Sigmoid colon (tissue), 7 donors: ENCODE data around the gene FBXO27. TPM values are rescaled to one million over a fixed set of nuclear protein-coding genes. Genes with fewer than 3 reads are reported as not detected.

Experiments used
- DNase-seq: peaks from one replicate; pipeline ENCODE4 v3.0.0-alpha.2; 2019
- H3K27ac ChIP-seq, 4 donors: fragments of 200-600 bp; sonication (generic); one replicate each; pipeline ENCODE4 v1.5.1; 2016 to 2019; ENCODE audit warnings: mild to moderate bottlenecking in 1 of 4
- H3K27me3 ChIP-seq, 3 donors: fragments of 200-600 bp; sonication (generic); one replicate each; pipeline ENCODE4 v1.5.1; 2019; ENCODE audit warnings: mild to moderate bottlenecking in 1 of 3
- H3K36me3 ChIP-seq, 4 donors: fragments of 200-600 bp; sonication (generic); one replicate each; pipeline ENCODE4 v1.5.1; 2016 to 2019
- H3K4me1 ChIP-seq, 4 donors: fragments of 200-600 bp; sonication (generic); one replicate each; pipeline ENCODE4 v1.5.1; 2017 to 2019
- H3K4me3 ChIP-seq, 4 donors: fragments of 200-600 bp; sonication (generic); one replicate each; pipeline ENCODE4 v1.5.1; 2017 to 2019; ENCODE audit warnings: mild to moderate bottlenecking in 2 of 4, moderate library complexity in 1 of 4
- H3K9me3 ChIP-seq, 4 donors: fragments of 200-600 bp in 3 of 4; sonication (generic) in 3 of 4; one replicate each; pipeline versions ENCODE4 v1.5.1 to v1.6.1; 2013 to 2019
- CTCF ChIP-seq, 4 experiments: fragments of 450-650 bp in 3 of 4; fragments of 200-600 bp in 1 of 4; IDR thresholded peaks; one replicate each; pipeline ENCODE4 v1.5.1; 2016 to 2019; ENCODE audit warnings: antibody characterized with exemption in 4 of 4, mild to moderate bottlenecking in 3 of 4, moderate library complexity in 2 of 4
- EP300 ChIP-seq, 4 donors: sonication (generic); formaldehyde crosslinking; IDR thresholded peaks; one replicate each; pipeline ENCODE4 v1.6.1; 2017; ENCODE audit warnings: antibody characterized with exemption in 4 of 4
- POLR2A ChIP-seq, 2 donors: fragments of 450-650 bp; IDR thresholded peaks; one replicate each; pipeline ENCODE4 v1.6.1; 2016; ENCODE audit warnings: antibody characterized with exemption in 2 of 2, mild to moderate bottlenecking in 2 of 2, moderate library complexity in 2 of 2
- POLR2AphosphoS5 ChIP-seq, 4 donors: sonication (generic); formaldehyde crosslinking; IDR thresholded peaks; one replicate each; pipeline ENCODE4 v1.6.1; 2017; ENCODE audit warnings: antibody characterized with exemption in 4 of 4
- WGBS, 2 donors: extraction: QIAGEN DNeasy Blood & Tissue Kit; methylation state at CpG; one replicate each; pipeline ENCODE4 v1.1.7; 2013; 5-methylcytosine and 5-hydroxymethylcytosine counted together
- intact Hi-C: fragments of 100-400 bp; cut with DNase I; formaldehyde crosslinking; loops from one replicate; pipeline ENCODE4 v1.15.1; 2023
- polyA plus RNA-seq, 3 donors: library from polyadenylated mRNA; stranded (reverse); fragments of 200-250 nt; gene quantifications; one replicate each; pipeline ENCODE4 v1.2.3, GENCODE V29; 2013
- total RNA-seq, 4 donors: library from RNA; depleted of rRNA; stranded (reverse); fragments of >200 nt; gene quantifications; one replicate each; pipeline ENCODE4 v1.1.0, GENCODE V29; 2016
- donor health status: healthy with polysubstance abuse.
- donor health status: Bipolar disorder and iron deficiency.
- donor health status: healthy.

FBXO27 gene
- total and polyA plus RNA-seq, 7 donors: 0.23 to 17.7 (median 3.0) TPM

- intact Hi-C loops: no loop called here
- Histone ChIP-seq H3K4me3 (no peak overlapping the region), H3K4me1 (peaks cover 0 to 12% (median 11%) of the 10 kb centered on the region in 4 donors), H3K9me3 (no peaks in the 10 kb centered on the region), H3K27ac (no peak overlapping the region), H3K27me3 (no peaks in the 10 kb centered on the region), H3K36me3 (no peaks in the 10 kb centered on the region)
- TF ChIP-seq POLR2A (IDR thresholded peaks at IDR 0.05) (no peak), POLR2AphosphoS5 (IDR thresholded peaks at IDR 0.05) (no peak), CTCF (IDR thresholded peaks at IDR 0.05) (no peak), EP300 (IDR thresholded peaks at IDR 0.05) (no peak)
- no peak for DNase-seq
- WGBS, 2 donors: 94 to 96% methylated on average over 10 of the region's 10 CpGs
Observed at GRCh38 chr19:38980583-38981374, 51.6 kb downstream of the FBXO27 start.

DNA sequence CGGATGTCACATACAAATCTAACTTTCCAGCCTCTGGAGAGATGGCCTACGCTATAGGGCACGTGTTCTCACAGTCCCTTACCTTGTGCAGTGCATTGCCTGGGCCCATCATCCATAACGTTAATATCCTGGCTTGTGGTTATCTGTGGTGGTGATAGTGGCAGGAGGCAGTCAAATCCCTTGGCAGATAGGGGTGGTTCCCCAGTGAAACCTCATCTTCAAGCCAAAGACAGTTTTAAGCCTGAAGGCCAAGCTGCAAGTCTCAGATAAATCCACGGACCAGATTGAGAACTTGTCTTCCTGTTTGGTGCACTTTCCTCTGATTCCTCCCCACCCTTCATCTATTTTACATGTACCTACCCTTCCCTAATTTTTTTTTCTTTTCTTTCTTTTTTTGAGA is 52.5 kb downstream of the FBXO27 start:
- no peaks in the 10 kb centered on the region for H3K36me3 ChIP-seq
- no peaks in the 10 kb centered on the region for H3K9me3 ChIP-seq
- H3K4me1 ChIP-seq: peaks cover 0 to 16% (median 11%) of the 10 kb centered on the region in 4 donors
- H3K27me3 ChIP-seq: no peaks in the 10 kb centered on the region
- H3K4me3 ChIP-seq: no peak overlapping the region
- intact Hi-C loops: no loop called here
- no peak for DNase-seq
- no peak overlapping the region for H3K27ac ChIP-seq
- 64 to 85% methylated on average over 5 of the region's 5 CpGs for WGBS, 2 donors
- no peak for TF ChIP-seq CTCF (IDR thresholded peaks at IDR 0.05)
- TF ChIP-seq POLR2AphosphoS5 (IDR thresholded peaks at IDR 0.05): no peak
- no peak for TF ChIP-seq EP300 (IDR thresholded peaks at IDR 0.05)
- no peak for TF ChIP-seq POLR2A (IDR thresholded peaks at IDR 0.05)

DNA sequence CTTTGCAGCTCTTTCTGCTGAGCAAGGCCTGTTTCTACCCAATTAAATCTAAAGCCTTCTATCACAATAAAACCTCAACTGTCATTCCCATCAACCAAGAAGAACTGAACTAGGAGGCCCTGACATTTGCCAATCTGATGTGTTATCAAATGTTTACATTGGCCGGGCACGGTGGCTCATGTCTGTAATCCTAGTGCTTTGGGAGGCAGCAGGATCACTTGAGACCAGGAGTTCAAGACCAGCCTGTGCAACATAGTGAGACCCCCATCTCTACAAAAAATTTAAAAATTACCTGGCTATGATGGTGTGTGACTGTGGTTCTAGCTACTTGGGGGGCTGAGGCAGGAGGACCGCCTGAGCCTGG is 54.0 kb downstream of the FBXO27 start:
- TF ChIP-seq POLR2AphosphoS5 (IDR thresholded peaks at IDR 0.05) (no peak), CTCF (IDR thresholded peaks at IDR 0.05) (no peak), POLR2A (IDR thresholded peaks at IDR 0.05) (no peak), EP300 (IDR thresholded peaks at IDR 0.05) (no peak)
- intact Hi-C loops: no loop called here
- H3K36me3 ChIP-seq: no peaks in the 10 kb centered on the region
- H3K27ac ChIP-seq: no peak overlapping the region
- H3K4me3 ChIP-seq: no peak overlapping the region
- H3K4me1 ChIP-seq: peaks cover 0 to 24% (median 21%) of the 10 kb centered on the region in 4 donors
- H3K27me3 ChIP-seq: no peaks in the 10 kb centered on the region
- H3K9me3 ChIP-seq: no peaks in the 10 kb centered on the region
- DNase-seq: no peak
- 43 to 69% methylated on average over 3 of the region's 3 CpGs for WGBS, 2 donors

DNA sequence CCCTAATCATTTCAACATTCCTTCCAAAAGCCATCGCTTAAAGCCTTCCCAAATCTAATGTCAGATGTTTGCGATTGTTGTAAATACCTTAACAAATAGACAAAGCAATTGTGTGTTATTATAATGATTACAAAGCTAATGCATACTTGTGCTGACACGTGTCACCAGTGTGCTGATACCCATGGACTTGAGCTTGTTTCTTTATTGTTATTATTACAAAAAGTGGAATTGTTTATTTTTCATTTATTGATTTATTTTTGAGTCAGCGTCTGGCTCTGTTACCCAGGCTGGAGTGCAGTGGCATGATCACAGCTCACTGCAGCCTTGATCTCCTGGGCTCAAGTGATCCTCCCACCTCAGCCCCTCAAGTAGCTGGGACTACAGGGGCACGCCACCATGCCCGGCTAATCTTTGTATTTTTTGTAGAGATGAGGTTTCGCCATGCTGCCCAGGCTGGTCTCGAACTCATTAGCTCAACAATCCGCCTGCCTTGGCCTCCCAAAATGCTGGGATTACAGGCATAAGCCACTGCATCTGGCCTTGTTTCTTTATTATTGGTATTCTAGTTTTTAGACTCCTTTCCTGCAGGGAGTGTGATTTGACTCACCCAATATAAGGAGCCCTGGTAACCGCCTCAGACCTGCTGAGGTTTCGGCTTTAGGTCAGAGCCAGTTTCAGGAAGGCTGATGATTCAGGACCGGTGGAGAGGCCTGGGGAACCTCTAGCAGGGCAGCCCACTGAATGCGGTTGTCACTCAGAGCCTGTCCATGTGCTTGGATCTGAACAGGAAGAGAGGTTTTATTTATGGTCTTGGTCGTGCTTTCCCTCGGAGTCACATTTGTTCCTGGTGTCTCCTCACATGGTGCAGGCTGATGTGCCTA is 54.7 kb downstream of the FBXO27 start:
- H3K9me3 ChIP-seq: no peaks in the 10 kb centered on the region
- H3K4me1 ChIP-seq: peaks cover 0 to 24% (median 21%) of the 10 kb centered on the region in 4 donors
- TF ChIP-seq POLR2AphosphoS5 (IDR thresholded peaks at IDR 0.05): no peak
- TF ChIP-seq EP300 (IDR thresholded peaks at IDR 0.05): no peak
- TF ChIP-seq CTCF (IDR thresholded peaks at IDR 0.05): no peak
- no peak for TF ChIP-seq POLR2A (IDR thresholded peaks at IDR 0.05)
- intact Hi-C loops: loop anchor here (2.0 kb wide), 1 partner anchor 15 kb away; no protein-coding TSS in a partner anchor
- no peak overlapping the region for H3K27ac ChIP-seq
- WGBS, 2 donors: 68 to 69% methylated on average over 15 of the region's 15 CpGs
- H3K4me3 ChIP-seq: no peak overlapping the region
- H3K27me3 ChIP-seq: no peaks in the 10 kb centered on the region
- no peaks in the 10 kb centered on the region for H3K36me3 ChIP-seq
- DNase-seq: no peak
